ENCODE results near the gene STRA6. TPM values are rescaled to one million over a fixed set of nuclear protein-coding genes. Genes with fewer than 3 reads are reported as not detected.
A peak's percentile ranks its signal among the peaks of the same experiment; 100 is the strongest.

The STRA6 gene
- total RNA-seq, 4 donors from 2014 or later: not detected

- WGBS, 2 donors: 78 to 82% methylated on average over 4 of the region's 4 CpGs
Observed at GRCh38 chr15:74240897-74241614, 38.5 kb upstream of the STRA6 start.

GRCh38 chr15:74240002-74240568, 37.5 kb upstream of the STRA6 start:
- H3K4me3 ChIP-seq (replicated peaks in 1 of 3): no peak overlapping the region
- no peaks in the 10 kb centered on the region for H3K36me3 ChIP-seq
- TF ChIP-seq CTCF (IDR thresholded peaks at IDR 0.05) (peak in 4 of 6 experiments; percentile 53 to 82 (median 60)), POLR2A (IDR thresholded peaks at IDR 0.05) (no peak)
- H3K27ac ChIP-seq: peak overlapping the region; percentile 84 to 90 (median 88)
- H3K27me3 ChIP-seq: no peaks in the 10 kb centered on the region
- intact Hi-C loops (cut with DNase I): no loop called here
- peak; percentile 98 to 99 for DNase-seq
- 3 to 5% methylated on average over 3 to 5 of the region's 5 CpGs for WGBS, 2 donors
- H3K9me3 ChIP-seq: no peaks in the 10 kb centered on the region
- H3K4me1 ChIP-seq: peaks cover 37 to 69% of the 10 kb centered on the region in 2 donors

More at GRCh38 chr15:74240897-74241614, 38.5 kb upstream of the STRA6 start:
- intact Hi-C loops (cut with DNase I): no loop called here
- H3K36me3 ChIP-seq: no peaks in the 10 kb centered on the region
- no peaks in the 10 kb centered on the region for H3K9me3 ChIP-seq
- peak overlapping the region; percentile 81 to 88 (median 84) for H3K27ac ChIP-seq
- no peak for DNase-seq
- H3K4me1 ChIP-seq: peaks cover 29 to 69% of the 10 kb centered on the region in 2 donors
- H3K4me3 ChIP-seq (replicated peaks in 1 of 3): no peak overlapping the region
- TF ChIP-seq CTCF (IDR thresholded peaks at IDR 0.05): no peak
- TF ChIP-seq POLR2A (IDR thresholded peaks at IDR 0.05): no peak
- H3K27me3 ChIP-seq: no peaks in the 10 kb centered on the region

GRCh38 chr15:74239051-74239705, 36.6 kb upstream of the STRA6 start:
- Histone ChIP-seq H3K27ac (peak overlapping the region; percentile 84 to 90 (median 88)), H3K4me1 (peaks cover 37 to 78% of the 10 kb centered on the region in 2 donors), H3K9me3 (no peaks in the 10 kb centered on the region), H3K27me3 (no peaks in the 10 kb centered on the region), H3K36me3 (no peaks in the 10 kb centered on the region), H3K4me3 (replicated peaks in 1 of 3) (no peak overlapping the region)
- DNase-seq: peak; percentile 77 to 83
- intact Hi-C loops (cut with DNase I): no loop called here
- TF ChIP-seq POLR2A (IDR thresholded peaks at IDR 0.05) (no peak), CTCF (IDR thresholded peaks at IDR 0.05) (no peak)
- 36 to 41% methylated on average over 6 of the region's 6 CpGs for WGBS, 2 donors

- H3K27ac ChIP-seq: peak within 1 kb of the TSS; percentile 86 to 94 (median 87)
- H3K4me3 ChIP-seq (replicated peaks in 1 of 3): no peak within 1 kb of the TSS
- H3K27me3 ChIP-seq: no peaks in the 10 kb centered on the region
- 16 to 33% methylated on average over 2 to 6 of the region's 6 CpGs for WGBS, 2 donors
- peak in 1 of 2 donors; percentile 43 for TF ChIP-seq POLR2A (IDR thresholded peaks at IDR 0.05)
- no peak for TF ChIP-seq CTCF (IDR thresholded peaks at IDR 0.05)
- intact Hi-C loops (cut with DNase I): no loop called here
- no peaks in the 10 kb centered on the region for H3K36me3 ChIP-seq
- peak; percentile 95 to 96 for DNase-seq
- no peaks in the 10 kb centered on the region for H3K9me3 ChIP-seq
- H3K4me1 ChIP-seq: peaks cover 42 to 77% of the 10 kb centered on the region in 2 donors
Observed at GRCh38 chr15:74235962-74236361, 33.4 kb upstream of the STRA6 start, which contains the start of gene CCDC33. CCDC33 (plus strand) TSS chr15:74236326; CDS start chr15:74236720, 394 bp downstream.

GRCh38 chr15:74234598-74234875, 31.9 kb upstream of the STRA6 start:
- TF ChIP-seq CTCF (IDR thresholded peaks at IDR 0.05): no peak
- no peaks in the 10 kb centered on the region for H3K27me3 ChIP-seq
- H3K9me3 ChIP-seq: no peaks in the 10 kb centered on the region
- DNase-seq: no peak
- no peak overlapping the region for H3K27ac ChIP-seq
- 85 to 92% methylated on average over 4 to 8 of the region's 9 CpGs for WGBS, 2 donors
- H3K36me3 ChIP-seq: no peaks in the 10 kb centered on the region
- H3K4me3 ChIP-seq (replicated peaks in 1 of 3): no peak overlapping the region
- H3K4me1 ChIP-seq: peaks cover 30 to 63% of the 10 kb centered on the region in 2 donors
- intact Hi-C loops (cut with DNase I): no loop called here

All from thyroid gland (tissue), 4 donors.